AG09309 (cell line): ENCODE measurements around the gene B3GALT4.

ENCODE experiments used
- DNase-seq: peaks from one replicate; pipeline ENCODE4 v3.0.0-alpha.2; 2010; ENCODE audit warnings: low read depth
- H3K4me3 ChIP-seq: 2 replicates; pipeline ENCODE4 v1.5.1; 2011; ENCODE audit warnings: mild to moderate bottlenecking, low read depth, low read length, moderate library complexity; ENCODE audit not compliant: control insufficient read depth
- CTCF ChIP-seq: IDR thresholded peaks from 2 replicates; pipeline ENCODE4 v1.5.1; 2011; ENCODE audit warnings: mild to moderate bottlenecking, low read depth, low read length, inconsistent platforms; ENCODE audit not compliant: insufficient read depth, control insufficient read depth; ENCODE audit errors: missing control alignments

B3GALT4 gene

GRCh38 chr6:33292996-33293682, 16.2 kb downstream of the B3GALT4 start:
- no peak overlapping the region for H3K4me3 ChIP-seq
- no peak for TF ChIP-seq CTCF

GRCh38 chr6:33294086-33294823, 17.3 kb downstream of the B3GALT4 start:
- no peak overlapping the region for H3K4me3 ChIP-seq
- no peak for TF ChIP-seq CTCF
- no peak for DNase-seq

More at GRCh38 chr6:33292996-33293682, 16.2 kb downstream of the B3GALT4 start:
- no peak for DNase-seq

DNA sequence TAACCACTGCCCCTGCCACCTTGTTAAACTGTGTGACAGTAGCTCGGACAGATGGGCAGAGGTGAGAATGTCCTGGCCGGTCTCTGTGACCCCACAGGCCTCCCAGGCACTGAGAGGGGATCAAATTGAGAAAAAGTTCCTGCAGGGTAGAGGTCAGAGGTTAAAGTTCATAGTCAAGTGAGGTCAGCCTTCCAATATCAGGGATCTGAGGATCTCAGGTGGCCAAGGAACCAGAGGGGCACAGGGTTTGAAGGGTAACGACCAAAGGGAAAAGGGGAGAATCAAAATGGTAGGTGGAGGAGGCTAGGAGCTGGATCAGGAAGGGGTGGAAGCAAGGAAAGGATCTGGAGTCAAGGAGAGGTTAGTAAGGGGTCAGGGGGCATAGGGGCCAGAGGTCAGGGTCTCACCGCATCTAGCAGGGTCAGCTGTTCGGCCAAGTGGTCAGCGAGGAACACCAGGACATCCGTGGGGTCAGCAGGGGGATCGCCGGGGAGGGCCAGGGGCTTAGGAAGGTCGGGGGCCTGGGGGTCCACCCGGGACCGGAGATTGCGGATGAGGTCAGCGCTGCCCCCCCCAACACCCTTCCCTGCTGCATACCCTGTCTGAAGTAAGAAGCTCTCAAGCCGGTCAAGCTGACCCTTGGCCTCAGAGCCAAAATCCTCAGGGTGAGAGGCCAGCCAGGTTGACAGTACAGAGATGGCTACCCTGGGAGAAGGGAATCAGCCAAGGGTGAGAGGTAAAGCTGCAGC, 18.9 kb downstream of the B3GALT4 start:
- no peak for TF ChIP-seq CTCF
- no peak for DNase-seq
- no peak overlapping the region for H3K4me3 ChIP-seq

DNA sequence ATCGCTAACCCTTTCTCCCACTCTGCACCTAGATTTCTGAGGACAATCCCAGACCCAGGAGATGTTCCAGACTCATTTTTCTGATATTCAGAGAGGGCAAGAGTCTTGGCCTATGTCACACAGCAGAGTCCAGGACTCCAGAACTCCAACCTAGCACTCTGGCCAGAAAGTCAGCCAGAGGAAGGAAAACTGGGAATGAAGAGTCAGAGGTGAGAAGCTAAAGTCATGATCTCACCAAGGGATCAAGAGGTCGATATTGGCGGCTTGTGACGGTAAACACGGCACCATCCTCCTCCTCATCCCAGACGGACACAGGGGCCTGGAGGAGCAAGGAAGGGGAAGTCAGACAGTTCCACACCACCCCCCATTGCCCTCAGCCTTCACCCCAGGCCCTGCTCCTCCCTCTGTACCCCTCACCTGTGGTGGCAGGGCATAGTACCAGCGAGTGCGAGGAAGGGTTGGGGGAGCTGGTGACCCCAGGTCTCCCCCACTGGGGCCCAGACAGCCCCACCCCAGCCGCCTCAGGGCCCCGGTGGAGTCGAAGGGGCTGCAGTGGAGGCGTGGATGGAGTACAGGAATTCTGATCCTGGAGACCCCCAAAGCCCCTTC, 20.0 kb downstream of the B3GALT4 start:
- DNase-seq: no peak
- no peak for TF ChIP-seq CTCF
- H3K4me3 ChIP-seq: peak overlapping the region; percentile 77

DNA sequence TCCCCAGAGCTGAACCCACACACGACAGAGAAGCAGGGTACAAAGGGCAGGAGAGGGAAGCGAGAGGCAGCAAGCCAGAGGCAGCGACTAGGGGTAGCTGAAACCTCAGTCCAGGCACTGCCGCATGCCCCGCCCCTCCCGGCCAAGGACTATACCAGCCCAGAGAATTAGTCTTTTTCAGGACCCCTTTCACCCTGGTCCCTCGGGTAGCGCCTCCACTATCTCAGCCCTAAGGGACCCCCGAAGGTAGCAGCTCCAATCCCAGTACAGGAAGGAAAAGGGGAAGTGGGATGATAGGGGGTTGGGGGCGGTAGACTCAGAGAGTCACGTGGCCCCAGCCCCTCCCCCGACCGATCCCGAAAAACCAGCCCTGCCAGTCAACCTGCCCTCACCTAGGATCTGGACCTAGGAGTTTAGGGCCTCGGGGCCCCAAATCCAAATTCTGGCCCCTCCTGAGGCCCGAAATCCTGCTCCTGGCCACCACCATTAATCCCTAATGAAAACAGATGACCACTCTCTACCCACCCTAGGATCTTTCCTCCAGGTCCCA, 20.6 kb downstream of the B3GALT4 start:
- DNase-seq: no peak
- no peak for TF ChIP-seq CTCF
- H3K4me3 ChIP-seq: peak overlapping the region; percentile 77

DNA sequence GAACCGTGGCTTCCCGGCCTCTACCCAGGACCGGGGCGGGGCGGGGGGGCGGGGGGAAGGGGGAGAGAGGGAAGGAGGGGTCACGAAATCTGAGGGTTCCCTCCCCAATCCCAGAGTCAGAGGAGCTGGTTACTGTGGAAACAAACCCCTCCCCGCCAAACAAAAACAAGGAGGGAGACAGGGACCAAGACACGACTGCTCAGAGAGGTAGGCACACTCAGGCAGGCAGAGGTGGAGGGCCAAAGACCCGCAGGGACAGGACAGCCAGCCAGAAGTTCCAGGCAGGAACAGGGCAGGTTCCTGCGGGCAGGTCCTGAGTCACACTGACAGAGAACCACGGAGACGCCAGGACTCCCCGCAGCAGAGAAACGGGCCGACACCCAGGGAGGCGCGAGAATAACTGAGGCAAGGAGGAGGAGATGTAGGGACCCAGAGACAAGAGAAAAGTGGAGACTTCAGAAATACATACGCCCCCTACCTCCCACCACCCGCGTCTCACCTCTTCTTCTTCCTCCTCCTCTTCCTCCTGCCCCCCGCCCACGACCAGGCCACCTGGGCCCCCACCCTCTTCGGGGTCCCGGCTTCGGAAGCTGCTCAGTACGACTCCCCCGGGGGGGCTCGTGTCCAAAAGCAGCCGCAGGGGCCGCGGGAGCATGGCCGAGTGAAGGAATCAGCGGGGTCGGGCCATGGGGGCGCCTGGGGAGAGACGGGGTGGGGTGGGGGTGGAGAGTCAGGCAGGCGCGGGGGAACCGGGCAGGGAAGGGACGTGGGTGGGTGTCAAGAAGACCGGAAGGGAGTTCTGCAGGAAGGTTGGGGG, 21.2 kb downstream of the B3GALT4 start:
- TF ChIP-seq CTCF: no peak
- no peak for DNase-seq
- peak overlapping the region; percentile 77 for H3K4me3 ChIP-seq
